GM21529 (cell line): ENCODE results near the gene SLC24A3.
"Not testable (repeated sequence)": the region's sequence is repeated elsewhere in the genome, so short reads cannot be mapped to it uniquely, and the experiment has no call there.

Experiments
- ATAC-seq: cut with Tn5 transposase; IDR thresholded peaks from one replicate; pipeline ENCODE4 v1.9.1; 2021; ENCODE audit not compliant: unreplicated experiment

Gene SLC24A3

DNA sequence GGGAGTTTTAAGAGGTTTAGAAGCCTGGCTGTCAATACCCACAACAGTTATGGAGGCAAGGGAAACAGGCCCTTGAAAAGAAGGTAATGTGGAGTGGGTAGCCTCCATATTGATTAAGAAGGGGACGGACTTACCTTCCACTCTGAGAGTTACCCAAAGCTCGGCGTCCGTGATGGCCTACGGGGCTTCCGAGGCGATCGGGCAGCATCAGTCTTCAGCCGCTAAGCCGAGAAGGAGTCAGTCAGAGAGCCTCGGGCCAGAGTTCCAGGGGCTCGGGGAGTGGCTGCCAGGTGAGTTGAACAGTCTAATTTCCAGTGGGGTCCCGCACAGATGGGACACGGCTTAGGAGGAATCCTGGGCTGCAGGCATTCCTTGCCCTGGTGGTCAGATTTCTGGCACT lies 541.8 kb downstream of the SLC24A3 start:
- ATAC-seq = not testable (repeated sequence)

DNA sequence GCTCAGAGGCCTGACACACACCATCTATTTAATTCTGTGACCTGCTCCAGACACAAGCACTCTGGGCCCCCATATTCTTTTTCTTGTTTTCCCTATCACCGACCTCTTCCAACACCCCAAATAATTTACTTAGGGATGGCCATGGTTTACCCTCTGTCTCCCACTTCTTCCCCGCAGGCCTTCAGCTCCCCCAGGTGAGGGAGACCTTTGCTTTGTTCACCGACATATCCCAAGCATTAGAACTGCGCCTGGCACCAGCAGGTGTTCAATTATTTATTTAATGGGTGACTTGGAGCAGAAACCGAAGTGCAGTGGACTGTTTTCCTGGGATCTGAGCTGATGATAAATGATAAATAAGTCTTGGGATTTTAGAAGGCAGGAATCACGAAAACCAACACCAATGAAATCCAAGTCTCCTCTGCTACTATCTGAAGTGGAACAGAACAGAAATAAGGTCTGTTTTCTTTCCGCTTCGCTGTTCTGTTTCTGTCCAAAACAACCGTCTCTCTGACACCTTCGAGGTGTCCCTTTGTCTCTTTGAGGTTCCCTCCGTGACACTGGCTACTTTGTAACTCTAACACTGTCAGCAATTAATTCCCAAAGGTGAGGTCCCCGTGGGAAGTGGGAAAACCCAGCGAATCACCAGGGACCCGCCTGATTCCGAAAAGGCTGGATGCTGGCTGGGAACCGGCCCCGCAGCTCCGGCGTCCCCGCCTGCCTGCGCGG lies 544.5 kb downstream of the SLC24A3 start:
- no peak for ATAC-seq

DNA sequence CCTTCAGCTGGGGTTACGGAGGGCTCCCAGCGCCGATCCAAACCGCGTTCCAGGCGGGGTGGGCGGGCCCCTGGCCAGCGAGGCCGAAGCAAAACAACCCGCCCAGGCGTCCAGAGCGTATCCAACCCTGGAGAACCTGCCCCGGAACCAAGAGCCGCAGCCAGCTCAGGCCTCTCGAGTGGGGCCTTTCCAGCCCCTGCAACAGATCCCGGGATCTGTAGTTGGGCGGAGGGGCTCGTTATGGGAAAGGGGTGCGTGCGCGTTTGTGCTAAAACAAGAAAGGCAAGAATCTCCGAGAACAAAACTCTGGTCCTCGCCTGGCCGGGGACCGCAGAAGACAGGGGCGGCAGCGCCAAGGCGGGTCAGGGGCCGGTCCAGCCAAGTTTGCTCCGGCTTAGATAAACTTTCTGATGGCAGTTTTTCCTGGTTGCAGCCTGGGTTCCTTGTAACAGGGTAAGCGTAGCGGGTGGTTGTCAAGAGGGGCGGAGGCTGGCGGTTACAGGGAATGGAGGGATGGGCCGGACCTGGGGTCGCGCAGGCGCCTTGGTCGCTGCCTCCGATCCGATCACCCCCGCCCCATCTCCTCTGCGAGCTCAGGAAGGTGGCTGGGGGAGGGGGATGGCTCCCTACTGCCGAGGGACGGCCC lies 545.2 kb downstream of the SLC24A3 start:
- no peak for ATAC-seq

DNA sequence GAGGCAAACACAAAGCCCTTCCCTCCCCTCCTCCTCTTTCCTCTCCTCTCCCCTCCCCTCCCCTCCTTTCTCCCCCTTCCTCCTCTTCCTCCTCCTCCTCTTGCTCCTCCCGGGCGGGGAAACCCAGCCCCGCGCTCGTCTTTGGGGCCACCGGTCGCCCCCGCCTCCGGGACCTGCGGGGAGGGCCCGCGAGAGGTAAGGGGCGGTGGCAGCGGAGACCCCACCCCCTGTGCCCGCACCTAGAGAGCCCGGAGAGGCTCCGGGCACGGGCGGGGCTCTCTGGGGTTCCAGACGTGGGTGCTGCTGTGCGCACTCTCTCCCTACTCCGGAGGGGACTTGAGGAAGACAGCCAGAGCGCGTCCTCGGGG lies 545.7 kb downstream of the SLC24A3 start, which contains the start of gene RIN2:
Gene RIN2, plus strand, starts transcription at position 126 of the 368 bp plus-strand sequence. CDS start 131,344 bp downstream, outside the sequence.
- ATAC-seq = no peak

DNA sequence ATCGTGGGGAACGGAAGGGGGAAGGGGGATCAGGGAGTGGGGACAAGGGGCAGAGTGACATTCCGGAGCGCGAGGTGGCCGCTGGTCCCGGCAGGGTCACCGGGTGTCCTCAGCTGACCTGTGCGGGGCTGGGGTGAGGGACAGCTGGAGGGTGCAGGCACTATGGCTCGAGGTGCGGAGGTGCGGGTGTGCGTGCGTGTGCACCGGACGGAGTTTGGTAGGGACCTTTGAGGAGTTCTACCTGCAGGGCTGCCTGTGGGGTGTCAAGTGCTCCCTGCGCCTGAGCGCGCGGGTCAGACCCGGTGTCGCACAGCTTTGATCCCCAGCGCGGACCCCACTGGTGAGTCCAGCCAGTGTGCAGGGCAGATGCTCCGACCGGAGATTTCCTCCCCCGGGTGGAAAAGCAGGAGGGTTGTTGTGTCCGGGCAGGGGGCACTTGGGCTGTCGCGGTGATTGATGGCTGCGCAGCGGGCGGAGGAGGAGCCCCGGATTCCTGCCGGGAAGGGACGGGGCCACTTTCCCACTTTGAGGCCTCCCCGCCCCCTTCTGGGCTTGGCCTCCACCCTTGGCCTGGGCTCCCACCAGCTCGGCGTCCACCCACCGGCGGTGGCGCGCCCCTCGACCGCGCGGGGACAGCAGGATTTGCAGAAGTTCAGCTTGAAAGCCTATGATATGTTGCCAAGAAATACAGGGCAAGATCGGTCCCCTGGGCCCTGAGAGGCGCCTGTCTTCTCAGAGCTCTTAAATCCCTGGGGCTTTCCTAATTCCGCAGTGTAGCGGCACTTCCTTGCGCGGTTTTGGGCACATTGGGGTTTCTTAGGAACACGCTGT lies 546.3 kb downstream of the SLC24A3 start:
- ATAC-seq = no peak

DNA sequence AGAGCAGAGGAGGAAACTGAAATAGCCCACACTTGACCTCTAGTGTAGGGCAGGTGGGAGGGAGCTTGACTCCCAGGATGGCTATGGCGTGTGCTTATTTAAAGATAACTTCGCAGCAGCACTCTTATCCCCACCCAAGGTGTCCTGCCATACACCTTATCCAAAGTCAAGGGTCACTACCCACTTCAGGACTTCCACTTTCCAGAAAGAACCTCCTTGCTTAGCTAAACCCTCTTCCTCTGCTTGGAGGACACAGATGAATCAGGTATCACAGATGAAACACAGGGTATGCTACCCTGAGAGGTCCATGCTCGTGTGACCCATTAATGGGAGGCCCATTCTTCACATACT lies 547.9 kb downstream of the SLC24A3 start:
- ATAC-seq = no peak

DNA sequence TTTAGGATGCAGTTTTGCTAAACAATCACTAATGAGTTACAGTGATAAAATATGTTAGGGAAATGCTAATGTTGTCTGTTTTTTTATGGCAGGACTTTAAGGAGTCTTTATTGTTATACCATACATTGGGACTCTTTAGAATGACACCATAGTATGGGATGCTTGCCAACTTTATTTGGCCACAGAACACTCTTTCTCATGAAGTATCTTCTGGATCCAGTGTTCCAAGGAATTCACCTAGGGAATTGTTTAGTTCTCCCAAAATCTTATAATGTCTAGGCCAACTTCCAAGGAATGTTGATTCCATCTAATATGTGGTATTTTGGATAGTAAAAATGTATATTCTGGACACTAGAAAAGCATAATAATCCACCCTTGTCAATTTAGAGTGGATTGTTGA lies 548.9 kb downstream of the SLC24A3 start:
- no peak for ATAC-seq

DNA sequence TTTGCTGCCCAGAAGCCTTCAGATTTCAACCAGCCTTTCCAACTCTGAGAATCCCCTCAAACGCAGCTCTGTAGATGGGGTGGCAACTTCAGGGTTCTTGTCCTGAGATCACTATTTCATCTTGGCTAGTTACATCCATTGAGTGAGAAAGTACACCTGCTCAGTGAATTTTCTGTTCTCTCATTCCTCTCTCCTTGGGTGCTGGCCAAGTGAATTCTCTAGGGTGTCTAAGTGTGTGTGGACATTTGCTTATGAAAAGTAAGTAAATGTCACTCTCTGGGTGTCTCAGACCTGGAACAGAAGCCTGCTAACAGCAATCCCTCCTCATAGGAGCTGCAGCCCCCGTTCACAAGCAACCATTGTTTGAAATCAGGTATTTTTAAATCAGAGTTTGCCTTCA lies 549.4 kb downstream of the SLC24A3 start:
- no peak for ATAC-seq

DNA sequence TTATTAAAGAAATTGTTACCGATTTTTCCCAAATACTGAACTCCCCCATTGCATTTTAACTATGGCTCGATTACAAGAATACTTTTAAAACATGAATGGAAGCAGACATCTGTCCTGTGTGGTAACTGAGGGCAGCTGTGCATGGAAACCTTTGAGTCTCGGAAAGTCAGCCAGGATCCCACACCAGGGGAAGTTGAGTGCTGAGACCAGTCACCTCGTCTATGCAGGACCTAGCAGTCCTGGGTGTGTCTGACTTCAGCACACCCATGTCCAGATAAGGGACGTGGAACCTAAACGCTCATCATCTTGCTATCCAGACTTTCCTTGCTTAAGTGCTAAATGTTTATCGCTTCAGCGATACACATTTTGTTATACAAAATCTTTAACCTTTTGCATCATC lies 551.8 kb downstream of the SLC24A3 start:
- ATAC-seq = no peak

DNA sequence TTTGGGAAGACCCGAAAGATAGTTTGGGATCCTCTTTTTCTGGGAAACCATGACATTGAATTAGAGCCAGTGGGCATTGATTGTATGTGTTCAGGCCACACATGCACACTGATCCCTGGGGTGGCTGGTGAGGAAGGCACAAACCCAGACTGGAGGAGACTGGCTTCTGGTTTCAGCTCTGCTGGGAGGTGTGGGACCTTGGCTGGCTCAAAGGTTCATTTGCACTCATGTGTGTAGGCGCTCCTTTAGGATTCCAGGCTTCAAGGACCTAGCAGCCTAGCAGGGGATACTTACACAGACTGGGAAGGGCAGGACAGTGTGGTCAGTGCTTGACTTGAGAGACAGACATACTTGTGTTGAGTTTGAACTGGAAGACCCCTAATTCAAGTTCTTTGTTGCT lies 552.8 kb downstream of the SLC24A3 start:
- no peak for ATAC-seq

DNA sequence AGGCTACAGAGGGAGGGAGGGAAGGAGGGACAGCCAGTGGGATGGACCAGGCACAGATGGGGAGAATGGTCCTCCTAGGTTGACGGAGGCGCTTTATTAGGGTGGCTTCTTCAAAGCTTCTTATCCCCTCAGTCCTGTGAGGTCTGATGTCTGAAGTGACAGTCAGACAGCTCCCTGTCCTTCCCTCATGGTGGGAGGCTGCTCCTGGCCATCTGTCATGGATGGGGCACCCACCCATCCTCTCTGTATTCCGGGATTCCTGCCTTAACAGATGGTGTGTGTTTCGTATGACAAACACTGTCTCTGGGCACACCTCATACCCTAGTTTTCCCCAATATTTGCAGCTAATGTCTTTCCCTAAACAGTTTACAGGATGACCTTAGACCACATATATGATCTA lies 553.5 kb downstream of the SLC24A3 start:
- ATAC-seq = no peak

DNA sequence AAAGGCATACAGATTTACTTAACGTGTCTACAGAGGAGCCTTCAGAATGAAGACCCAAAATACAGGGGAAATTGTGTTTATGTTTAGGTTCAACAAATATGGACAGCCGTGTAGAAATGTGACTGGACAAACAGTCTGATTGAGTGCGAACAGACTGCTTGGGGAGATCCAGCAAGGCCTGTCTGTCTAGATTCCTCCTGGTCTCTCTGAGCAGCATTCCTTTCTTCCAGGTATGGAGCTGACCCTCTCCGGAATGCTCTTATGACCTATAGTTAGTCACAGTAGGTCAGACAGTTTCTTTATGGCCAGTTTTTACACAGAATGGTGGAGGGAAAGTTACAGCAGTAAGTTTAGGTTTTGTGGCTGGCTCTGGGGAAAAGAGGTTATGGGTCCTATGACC lies 554.6 kb downstream of the SLC24A3 start:
- no peak for ATAC-seq

DNA sequence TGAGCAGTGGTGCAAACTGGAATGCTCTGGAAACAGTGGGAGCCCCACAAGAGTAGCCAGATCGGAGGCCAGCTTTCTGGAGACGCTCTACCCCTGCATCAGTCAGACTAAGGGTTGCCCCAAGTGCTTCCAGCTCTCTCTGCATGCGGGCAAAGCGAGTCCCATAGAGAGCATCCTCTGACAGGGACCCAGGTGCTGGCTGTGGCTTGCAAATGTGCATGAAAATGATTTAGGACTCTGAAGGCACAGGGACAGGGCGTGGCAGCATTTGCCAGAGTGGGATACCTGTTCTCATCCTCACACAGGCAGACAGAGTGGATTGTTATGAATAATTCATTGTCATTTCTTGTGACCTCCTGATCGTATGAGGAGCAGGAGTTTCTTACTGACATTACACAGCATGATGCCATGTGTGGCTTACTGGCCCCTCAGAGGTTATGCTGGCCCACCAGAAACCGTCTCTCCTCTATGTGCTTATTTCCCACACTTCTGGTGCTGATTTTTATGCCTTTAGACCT lies 555.9 kb downstream of the SLC24A3 start:
- ATAC-seq = no peak

DNA sequence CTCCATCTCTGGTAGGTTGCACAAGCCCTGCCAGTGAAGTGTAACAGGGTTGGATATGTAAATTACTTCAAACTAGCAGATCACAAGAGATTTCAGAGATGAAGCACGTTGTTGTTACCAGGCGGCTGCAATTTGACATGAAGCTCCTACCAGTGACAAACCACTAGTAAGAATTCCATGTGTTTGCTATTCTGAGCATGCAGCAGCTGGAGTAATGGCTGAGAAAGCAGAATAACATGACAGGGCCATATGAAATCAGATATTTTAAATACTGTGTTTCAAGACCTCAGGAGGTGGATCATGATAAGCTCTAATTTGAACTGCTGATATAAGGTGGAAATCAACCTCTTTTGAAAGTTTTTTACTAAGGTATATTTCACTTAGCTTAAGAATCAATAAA lies 557.1 kb downstream of the SLC24A3 start:
- no peak for ATAC-seq

DNA sequence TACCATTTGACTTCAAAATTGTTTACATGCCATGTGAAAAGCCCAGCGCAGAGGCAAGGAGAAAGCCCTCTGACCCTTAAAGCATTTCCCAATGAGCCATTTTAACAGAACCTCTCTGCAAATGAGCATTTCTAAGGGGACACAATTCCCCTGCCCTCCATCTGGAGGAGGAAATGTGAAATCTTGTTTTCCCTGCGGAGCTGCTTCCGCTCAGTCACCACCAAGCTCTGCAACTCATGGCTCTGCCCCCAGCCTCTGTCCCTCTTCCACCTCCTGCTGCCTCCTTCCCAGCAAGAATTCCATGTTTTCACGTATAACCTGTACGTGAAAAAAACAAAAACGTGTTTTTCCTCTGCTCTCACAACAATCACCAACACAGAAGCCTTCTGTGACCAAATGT lies 557.9 kb downstream of the SLC24A3 start:
- no peak for ATAC-seq

DNA sequence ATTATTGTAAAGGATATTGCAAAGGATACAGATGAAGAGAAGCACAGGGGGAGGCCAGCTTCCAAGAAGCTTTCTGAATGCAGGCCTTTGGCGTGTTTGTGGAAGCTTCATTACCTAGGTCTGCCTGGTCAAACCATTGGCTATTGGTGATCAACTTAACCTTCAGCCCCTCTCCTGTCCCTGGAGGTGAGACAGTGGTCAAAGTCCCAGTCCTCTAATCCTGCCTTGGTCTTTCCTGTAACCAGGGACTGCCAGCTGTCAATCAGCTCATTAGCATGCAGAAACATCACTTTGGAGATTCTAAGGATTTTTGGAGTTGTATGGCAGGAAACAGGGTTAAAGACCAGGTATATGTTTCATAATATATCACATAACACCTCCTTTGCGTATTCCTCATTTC lies 558.6 kb downstream of the SLC24A3 start:
- no peak for ATAC-seq
